Measurements from ENCODE around the gene CEMIP2. TPM values are rescaled to one million over a fixed set of nuclear protein-coding genes. Genes with fewer than 3 reads are reported as not detected.

CEMIP2 gene
- total RNA-seq, 2 experiments from 2014 or later, result 92.8 to 95.1 TPM

- ChIA-PET POLR2A (interaction anchor here (0.5 to 3.3 kb wide), 5 partner anchors 14 to 582 kb away, joined by 4 to 47 read pairs (median 8); partner anchors contain the start of genes ABHD17B, C9orf85 and CEMIP2), CTCF (interaction anchor here (6.2 kb wide), 1 partner anchor 13 kb away, joined by 55 read pairs; the partner anchor contains the start of gene CEMIP2)
Measured at GRCh38 chr9:71780953-71781352, 12.6 kb upstream of the CEMIP2 start.

DNA sequence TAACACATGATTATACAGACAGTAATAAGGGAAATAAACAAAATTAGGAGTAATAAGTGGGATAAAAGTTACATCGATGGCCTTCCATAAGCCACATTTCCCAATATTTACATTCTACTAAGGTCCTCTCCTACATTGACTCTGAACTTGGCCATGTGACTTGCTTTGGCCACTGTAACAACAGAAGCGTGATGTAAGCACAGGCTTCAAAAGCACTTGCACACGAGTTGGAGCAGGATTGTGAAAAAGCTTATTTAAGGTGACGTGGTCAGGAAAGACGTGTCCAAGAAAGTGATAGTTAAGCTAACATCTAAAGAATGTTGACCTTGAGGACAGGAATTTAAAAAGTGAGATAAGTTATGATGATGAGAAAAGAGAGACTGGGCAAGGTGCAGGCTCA, 9.8 kb upstream of the CEMIP2 start:
- ChIA-PET CTCF (interaction anchor here (6.2 kb wide), 1 partner anchor 10 kb away, joined by 55 read pairs; the partner anchor contains the start of gene CEMIP2), POLR2A (no interaction called here)

DNA sequence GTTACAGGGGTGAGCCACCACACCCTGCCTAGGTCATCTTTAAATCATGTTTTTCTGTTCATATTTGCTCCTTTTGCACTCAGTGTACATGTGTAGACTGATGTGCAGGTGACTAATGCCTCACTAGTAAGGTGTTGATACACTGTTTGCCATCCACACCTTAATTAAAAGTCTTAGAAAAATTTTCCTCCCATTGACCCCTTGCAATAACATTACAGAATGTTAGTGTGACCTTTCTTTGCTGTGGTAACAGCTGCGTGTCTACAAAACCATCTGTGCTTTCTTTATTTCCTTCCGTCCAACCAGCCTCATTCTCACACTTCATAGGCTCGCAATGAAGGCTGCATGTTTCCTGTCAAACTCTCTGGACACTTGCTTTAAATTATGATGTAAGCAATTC, 6.6 kb upstream of the CEMIP2 start:
- ChIA-PET POLR2A (no interaction called here), CTCF (no interaction called here)

- CTCF ChIA-PET, result interaction anchor here (1.2 kb wide), 1 partner anchor 10 kb away, joined by 4 read pairs; no protein-coding TSS in a partner anchor
- POLR2A ChIA-PET, result no interaction called here
Measured at GRCh38 chr9:71772726-71773125, 4.4 kb upstream of the CEMIP2 start.

GRCh38 chr9:71770170-71770569, 1.9 kb upstream of the CEMIP2 start:
- ChIA-PET POLR2A (interaction anchor here (1.2 to 6.6 kb wide), 2 partner anchors 12 to 27 kb away, joined by 5 to 47 read pairs; no protein-coding TSS in a partner anchor), CTCF (interaction anchor here (1.3 to 4.8 kb wide), 2 partner anchors 11 to 47 kb away, joined by 4 to 55 read pairs; no protein-coding TSS in a partner anchor)

- CTCF ChIA-PET, result interaction anchor here (0.6 to 4.8 kb wide), 11 partner anchors 11 to 484 kb away, joined by 3 to 55 read pairs (median 3); no protein-coding TSS in a partner anchor
- POLR2A ChIA-PET, result interaction anchor here (0.6 to 6.6 kb wide), 5 partner anchors 11 to 1384 kb away, joined by 3 to 47 read pairs (median 3); no protein-coding TSS in a partner anchor
Measured at GRCh38 chr9:71769175-71770161, 1.2 kb upstream of the CEMIP2 start.

DNA sequence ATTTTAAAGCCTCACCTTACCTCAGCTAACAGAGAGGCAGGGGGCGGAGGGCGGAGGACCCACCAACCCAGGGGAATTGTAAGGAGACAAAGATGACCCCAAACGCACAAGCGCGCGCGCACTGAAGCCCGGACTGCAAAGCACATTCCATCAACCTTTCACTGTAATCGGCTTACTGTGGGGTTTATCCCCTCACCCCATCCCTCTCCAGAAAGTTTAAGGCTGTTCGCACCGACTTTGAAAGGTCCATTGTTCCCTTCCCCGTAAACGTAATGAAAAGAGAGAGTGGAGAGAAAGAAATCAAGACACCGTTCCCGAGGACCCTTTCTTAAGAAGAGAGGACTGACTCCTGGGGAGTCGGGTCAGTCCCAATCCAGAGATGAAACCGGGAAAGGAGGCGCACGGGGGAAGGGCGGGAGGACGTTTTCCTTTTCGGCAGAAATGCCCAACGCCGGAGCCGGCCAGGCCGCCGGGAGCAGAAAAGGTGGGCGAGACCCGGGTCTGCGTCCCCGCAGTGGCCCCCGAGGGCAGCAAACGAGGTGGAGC, 464 bp downstream of the CEMIP2 start:
- ChIA-PET CTCF (interaction anchor here (0.5 to 4.8 kb wide), 2 partner anchors 13 to 35 kb away, joined by 3 to 55 read pairs; no protein-coding TSS in a partner anchor), POLR2A (interaction anchor here (0.9 to 6.6 kb wide), 2 partner anchors 15 to 21 kb away, joined by 5 to 47 read pairs; no protein-coding TSS in a partner anchor)

- CTCF ChIA-PET, result interaction anchor here (0.5 to 4.8 kb wide), 3 partner anchors 14 to 144 kb away, joined by 3 to 55 read pairs (median 4); partner anchors contain the start of genes ABHD17B and C9orf85
- POLR2A ChIA-PET, result interaction anchor here (0.8 to 6.6 kb wide), 5 partner anchors 10 to 144 kb away, joined by 3 to 47 read pairs (median 4); partner anchors contain the start of genes ABHD17B and C9orf85
Measured at GRCh38 chr9:71767163-71767775, 1.0 kb downstream of the CEMIP2 start.

DNA sequence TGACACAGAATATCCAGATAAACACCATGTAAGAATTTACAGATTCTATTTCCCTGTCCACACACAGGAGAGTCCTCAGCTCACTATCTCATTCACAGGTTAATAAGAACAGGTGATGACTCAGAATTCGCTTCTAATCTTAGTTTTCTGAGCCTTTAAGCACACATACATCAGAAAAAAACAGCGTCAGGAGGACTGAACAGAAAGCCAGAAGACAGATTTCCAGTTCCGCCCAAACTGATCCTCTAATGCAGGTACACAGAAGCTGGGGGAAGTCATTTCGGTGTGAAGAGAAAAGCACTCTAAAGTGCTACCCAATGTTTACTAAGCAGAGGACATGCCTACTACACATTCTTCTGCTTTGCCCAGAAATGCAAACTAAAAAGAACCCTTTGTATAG, 1.6 kb downstream of the CEMIP2 start:
- ChIA-PET CTCF (interaction anchor here (1.5 to 4.8 kb wide), 2 partner anchors 14 to 145 kb away, joined by 4 to 55 read pairs; partner anchors contain the start of genes ABHD17B and C9orf85), POLR2A (interaction anchor here (0.5 to 6.6 kb wide), 6 partner anchors 11 to 145 kb away, joined by 3 to 47 read pairs (median 4); partner anchors contain the start of genes ABHD17B and C9orf85)

- ChIA-PET POLR2A (interaction anchor here (0.7 to 6.6 kb wide), 2 partner anchors 17 to 1355 kb away, joined by 7 to 47 read pairs; no protein-coding TSS in a partner anchor), CTCF (interaction anchor here (4.8 kb wide), 1 partner anchor 15 kb away, joined by 55 read pairs; no protein-coding TSS in a partner anchor)
Measured at GRCh38 chr9:71765693-71766092, 2.6 kb downstream of the CEMIP2 start.

GRCh38 chr9:71764891-71765290, 3.4 kb downstream of the CEMIP2 start:
- ChIA-PET POLR2A (interaction anchor here (6.6 kb wide), 1 partner anchor 18 kb away, joined by 47 read pairs; no protein-coding TSS in a partner anchor), CTCF (interaction anchor here (0.6 to 1.3 kb wide), 2 partner anchors 13 to 19 kb away, joined by 3 to 4 read pairs; no protein-coding TSS in a partner anchor)

- ChIA-PET POLR2A (interaction anchor here (6.6 kb wide), 1 partner anchor 18 kb away, joined by 47 read pairs; no protein-coding TSS in a partner anchor), CTCF (interaction anchor here (0.6 to 1.3 kb wide), 2 partner anchors 12 to 19 kb away, joined by 3 to 4 read pairs; no protein-coding TSS in a partner anchor)
Measured at GRCh38 chr9:71764463-71764862, 3.9 kb downstream of the CEMIP2 start.

DNA sequence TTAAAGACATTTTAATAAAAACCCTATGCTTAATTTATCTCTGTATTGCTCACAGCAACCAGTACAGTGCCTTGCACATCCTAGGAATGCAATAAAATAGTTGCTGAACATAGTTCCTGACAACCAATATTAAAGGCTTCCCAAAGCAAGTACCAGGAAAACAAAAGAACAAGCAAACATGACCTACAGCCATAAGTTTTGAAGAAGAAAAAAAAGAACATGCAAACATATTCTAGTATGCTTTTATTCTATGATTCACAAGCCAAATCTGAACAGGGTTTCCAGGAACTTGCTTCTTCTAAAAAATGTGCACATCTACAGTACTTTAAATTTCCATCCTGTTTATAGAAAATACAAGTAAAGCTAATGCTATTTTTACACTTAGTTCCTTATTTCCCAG, 4.5 kb downstream of the CEMIP2 start:
- POLR2A ChIA-PET, result interaction anchor here (6.6 kb wide), 1 partner anchor 19 kb away, joined by 47 read pairs; no protein-coding TSS in a partner anchor
- CTCF ChIA-PET, result interaction anchor here (1.3 kb wide), 1 partner anchor 20 kb away, joined by 4 read pairs; no protein-coding TSS in a partner anchor

DNA sequence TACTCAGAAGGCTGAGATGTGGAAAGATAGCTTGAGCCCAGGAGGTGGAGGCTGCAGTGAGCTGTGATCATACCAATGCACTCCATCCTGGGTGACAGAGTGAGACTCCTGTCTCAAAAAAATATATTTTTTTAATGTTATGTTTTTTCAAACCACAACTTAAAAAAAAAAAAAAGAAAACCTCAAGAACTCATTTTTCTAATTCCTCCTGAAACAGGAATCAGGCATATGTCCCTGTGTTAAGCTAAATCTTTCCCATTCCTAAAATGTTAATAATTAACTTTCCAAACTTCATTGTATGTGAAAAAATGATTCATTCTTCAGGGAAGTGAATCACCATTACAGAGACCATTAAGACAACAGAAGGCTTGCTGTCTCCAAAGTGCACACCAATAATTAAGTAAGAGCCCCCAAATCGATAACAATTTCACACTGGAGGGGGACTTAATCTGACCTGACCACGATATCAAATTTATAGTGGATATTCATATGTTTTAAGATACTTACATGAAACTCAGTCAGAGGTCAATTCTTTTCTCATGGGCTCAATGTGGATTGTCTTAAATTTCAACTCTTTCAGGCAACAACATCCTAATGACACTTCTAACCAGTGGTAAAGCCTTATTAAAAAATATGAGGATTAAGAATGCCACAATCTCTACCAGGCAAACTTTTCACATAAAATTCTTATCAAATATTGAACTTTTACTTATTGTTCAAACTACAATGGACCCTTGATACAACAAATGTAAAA, 5.2 kb downstream of the CEMIP2 start:
- CTCF ChIA-PET, result no interaction called here
- POLR2A ChIA-PET, result interaction anchor here (0.7 kb wide), 1 partner anchor 32 kb away, joined by 5 read pairs; no protein-coding TSS in a partner anchor

DNA sequence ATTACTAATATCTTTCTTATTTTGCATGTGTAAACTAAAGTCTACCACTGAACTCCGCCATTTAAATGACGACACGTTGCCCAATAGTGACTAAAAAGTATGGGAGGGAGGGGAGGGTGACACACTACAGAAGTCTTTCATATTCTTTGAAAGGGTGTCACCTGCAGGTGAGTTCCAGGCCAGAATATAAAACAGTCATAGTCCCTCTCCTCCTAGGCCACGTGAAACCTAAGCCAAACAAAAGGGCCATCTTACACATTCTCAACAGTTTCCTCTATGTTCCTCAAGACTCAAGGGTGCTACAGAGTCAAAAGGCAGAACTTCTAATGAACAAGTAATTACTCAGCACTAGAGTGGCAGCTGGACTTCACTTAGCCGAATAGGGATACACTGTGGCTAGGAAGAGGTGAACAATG, 6.4 kb downstream of the CEMIP2 start:
- CTCF ChIA-PET, result no interaction called here
- POLR2A ChIA-PET, result no interaction called here

GRCh38 chr9:71760901-71761300, 7.4 kb downstream of the CEMIP2 start:
- POLR2A ChIA-PET, result no interaction called here
- CTCF ChIA-PET, result no interaction called here

- ChIA-PET CTCF (no interaction called here), POLR2A (no interaction called here)
Measured at GRCh38 chr9:71758785-71759184, 9.5 kb downstream of the CEMIP2 start.

GRCh38 chr9:71758277-71758676, 10.0 kb downstream of the CEMIP2 start:
- ChIA-PET CTCF (no interaction called here), POLR2A (no interaction called here)

Measured in activated CD8-positive, alpha-beta memory T cell treated with anti-CD3 and anti-CD28 coated beads for 36 hours (primary cell).